ENCODE measurements around the gene C1QTNF6.
"Not testable (repeated sequence)": the region's sequence is repeated elsewhere in the genome, so short reads cannot be mapped to it uniquely, and the experiment has no call there.

The C1QTNF6 gene

GRCh38 chr22:37175414-37176281, 12.4 kb downstream of the C1QTNF6 start:
- no peak for DNase-seq

- DNase-seq = no peak
These were observed 13.1 kb downstream of the C1QTNF6 start for GRCh38 chr22:37174964-37175363.

GRCh38 chr22:37173709-37174108, 14.3 kb downstream of the C1QTNF6 start:
- no peak for DNase-seq

DNA sequence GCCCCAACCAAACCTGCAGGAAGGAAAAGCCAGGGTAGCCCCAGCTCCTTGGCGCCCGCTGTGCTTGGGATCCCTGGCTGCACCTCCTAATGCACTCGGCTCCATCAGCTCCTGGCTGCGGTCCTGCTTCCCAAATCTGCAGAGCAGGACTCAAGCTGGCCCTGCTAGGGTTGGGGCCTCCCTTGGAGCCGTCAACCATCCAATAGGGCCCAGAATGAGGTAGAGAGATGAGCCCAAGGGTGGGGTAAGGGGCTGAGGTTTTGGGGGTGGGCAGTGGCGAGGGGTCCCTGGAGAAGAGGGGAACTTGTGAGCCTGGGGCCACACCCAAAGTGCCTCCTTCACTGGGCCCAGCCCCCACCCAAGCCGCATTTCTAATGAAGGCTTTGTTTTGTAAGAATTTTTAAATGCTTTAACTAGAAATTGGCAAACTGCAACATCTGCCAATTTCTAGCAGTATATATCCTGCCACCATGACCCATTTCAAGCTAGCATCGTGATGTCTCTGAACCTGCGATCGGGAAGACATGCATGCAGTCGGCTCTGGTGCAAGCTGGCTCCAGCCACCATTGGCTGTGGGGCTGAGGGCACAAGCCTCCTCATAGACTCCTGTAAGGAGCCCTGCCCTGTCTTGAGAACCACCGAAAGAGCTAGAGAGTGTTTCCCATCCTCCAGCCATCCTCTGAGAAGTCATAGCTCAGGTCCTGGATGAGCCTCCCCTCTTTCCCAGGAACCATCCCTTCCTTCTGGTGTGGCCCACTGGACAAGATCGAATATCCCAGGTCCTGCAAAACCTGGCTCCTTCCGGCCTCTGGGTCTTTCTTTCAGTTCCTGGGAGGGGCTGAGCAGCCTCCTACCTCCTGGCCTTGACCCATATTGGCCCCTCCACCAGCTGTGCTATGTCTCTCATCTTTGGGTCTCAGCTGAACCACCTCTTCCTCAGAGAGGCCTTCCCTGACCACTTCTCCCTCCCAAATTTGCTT, 15.5 kb downstream of the C1QTNF6 start:
- DNase-seq = no peak

DNA sequence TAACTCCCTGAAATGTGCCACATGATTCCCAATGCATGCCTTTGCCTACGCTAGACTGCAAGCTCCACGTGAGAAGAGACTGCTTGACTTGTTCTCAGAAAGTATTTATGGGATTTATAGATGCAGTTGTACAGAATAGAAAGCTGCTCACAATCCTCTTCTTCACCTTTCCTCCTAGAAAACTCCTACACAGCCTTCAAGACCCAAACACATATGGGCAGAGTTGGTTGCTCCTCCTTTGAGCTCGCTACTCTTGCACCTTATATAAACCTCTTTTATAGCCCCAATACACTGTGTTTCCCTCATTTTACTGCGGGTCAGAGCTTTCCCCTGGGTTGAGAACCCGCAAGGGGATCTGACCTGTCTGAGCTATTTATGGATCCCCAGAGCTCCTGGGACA, 16.4 kb downstream of the C1QTNF6 start:
- no peak for DNase-seq

GRCh38 chr22:37170689-37171405, 17.2 kb downstream of the C1QTNF6 start:
- not testable (repeated sequence) for DNase-seq

DNA sequence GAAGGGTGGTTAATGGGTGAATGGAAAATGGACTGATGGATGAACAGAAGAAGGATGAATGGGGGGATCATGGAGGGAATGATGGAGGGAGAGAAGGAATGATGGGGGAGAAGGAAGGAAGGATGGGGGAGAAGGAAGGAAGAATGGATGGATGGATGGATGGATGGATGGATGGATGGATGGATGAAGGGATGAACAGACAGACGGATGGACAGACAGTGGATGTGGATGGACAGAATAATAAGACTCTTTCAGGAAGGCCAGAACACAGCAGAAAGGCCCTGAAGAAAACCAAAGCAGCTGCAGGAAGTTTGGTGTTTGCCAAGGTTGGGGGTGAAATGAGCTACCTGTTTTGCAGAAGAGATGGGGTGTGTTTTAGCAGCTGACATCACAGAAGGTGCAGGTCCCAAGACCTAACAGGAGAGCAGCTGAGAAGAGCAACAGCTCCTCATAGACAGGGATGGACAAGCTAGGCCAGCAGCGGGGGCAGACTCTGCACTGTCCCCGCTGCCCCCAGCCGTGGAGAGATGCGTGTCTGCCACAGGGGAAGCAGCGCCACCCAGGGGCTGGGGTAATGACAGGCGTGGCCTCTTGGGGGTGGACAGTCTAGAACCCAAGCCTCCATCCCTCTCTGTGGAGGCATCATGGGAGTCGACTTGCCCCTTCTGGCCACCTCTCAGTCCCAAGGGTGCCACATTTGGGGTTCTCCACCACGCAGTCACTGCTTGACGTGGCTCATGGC, 17.9 kb downstream of the C1QTNF6 start:
- no peak for DNase-seq

- no peak for DNase-seq
These were observed 18.6 kb downstream of the C1QTNF6 start for GRCh38 chr22:37169406-37169805.

- no peak for DNase-seq
These were observed 19.9 kb downstream of the C1QTNF6 start for GRCh38 chr22:37167981-37168647.

DNA sequence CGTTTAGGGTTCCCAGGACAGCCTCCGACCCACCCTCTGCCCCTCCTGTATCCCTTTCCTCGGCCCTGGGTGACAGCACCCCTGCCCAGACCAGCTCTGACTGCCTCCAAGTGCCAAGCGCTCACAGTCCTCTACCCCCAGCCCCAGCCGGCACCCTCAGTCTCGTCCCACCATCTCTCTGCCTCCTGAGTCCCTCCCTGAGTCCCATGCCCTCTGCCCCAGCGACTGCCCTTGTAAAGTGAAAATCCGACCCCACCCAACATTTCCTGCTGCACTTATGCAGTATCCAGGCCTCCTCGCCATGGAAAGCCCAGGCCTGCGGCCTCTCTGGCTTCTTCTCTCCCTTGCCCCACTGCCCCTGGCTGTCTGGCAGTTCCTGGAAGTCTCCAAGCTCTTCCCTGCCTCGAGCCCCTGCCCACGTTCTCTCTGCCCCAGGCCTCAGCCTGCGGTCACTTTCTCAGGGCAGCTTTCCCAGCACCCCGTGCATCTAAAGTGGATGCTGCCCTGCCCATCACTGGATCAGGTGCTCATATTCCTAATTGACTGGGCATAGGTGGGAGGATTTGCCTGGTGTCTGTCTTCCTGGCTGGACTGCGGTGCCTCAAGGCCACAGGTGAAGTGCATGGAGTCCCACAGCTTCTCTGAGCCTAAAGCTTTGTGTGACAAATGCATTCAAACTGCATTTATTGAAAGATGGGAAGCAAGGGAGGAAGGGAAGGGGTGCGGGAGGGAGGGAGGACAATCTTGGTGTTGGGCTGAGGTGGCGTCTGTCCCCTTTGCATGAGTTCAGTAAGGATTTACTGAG, 20.7 kb downstream of the C1QTNF6 start:
- DNase-seq = no peak

- DNase-seq = peak; percentile 38 to 69
These were observed 21.4 kb downstream of the C1QTNF6 start for GRCh38 chr22:37166675-37167066.

- DNase-seq = no peak
These were observed 21.9 kb downstream of the C1QTNF6 start for GRCh38 chr22:37165940-37166674.

DNA sequence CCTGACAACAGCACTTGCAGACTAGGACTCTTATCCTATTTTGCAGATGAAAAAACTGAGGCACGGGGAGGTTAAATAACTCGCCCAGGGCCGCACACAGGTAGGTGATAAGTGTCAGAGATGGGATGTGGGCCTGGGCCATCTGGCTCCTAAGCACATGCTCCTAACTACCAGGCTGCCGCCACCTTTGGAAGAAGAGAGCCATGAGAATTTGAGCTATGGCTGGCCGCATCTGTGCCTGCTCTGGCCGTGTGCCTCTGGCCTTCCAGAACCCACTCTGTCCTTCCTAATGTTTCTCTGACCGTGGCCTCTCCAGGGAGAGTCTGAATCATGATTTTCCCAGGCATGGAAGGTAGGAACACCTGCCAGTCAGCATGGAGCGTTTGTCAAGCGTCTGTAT, 23.0 kb downstream of the C1QTNF6 start:
- DNase-seq = no peak

- no peak for DNase-seq
These were observed 23.6 kb downstream of the C1QTNF6 start for GRCh38 chr22:37164505-37164887.

DNA sequence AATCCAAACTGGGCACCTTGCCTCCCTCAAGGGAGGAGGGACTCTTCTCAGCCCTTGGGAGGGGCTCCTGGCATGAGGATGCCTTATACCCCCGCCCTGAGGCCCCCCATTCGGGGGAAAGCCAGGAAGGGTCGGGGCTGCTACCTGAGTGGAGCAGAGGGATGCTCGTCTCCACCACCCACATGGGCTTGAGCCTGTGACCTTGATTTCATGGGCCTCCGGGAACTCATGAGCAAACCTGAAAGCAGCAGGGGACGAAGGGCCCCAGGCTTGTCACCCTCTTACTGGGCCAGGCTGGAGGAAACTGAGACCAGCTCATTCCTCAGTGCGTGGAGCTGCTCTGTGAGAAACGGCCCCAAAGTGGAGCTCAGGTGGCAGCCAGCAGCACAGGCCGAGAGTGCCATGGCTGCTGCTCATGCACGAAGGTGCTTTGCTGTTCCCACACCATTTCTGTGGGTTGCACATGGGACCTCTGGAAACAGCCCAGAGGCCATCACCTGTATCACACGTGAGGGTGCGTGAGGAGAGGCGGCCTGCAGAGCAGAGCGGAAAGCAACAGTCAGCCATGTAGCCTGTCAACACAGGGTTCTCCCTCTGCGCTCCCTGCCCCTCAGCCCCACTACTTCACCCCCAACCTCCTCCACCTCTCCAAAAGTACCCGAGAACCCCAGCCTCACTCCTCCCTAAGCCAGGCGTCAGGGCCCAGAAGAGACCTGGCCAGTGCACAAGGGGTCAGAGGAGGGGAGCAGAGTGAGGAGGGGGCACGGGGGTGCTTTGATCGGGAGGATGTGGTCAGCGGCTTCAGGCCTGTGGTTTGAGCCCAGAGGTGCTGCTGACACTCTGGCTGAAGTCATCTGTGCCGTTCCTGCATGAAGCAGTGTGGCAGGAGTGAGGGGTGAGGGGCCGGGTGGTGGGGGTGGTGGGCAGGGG, 24.2 kb downstream of the C1QTNF6 start:
- no peak for DNase-seq

DNA sequence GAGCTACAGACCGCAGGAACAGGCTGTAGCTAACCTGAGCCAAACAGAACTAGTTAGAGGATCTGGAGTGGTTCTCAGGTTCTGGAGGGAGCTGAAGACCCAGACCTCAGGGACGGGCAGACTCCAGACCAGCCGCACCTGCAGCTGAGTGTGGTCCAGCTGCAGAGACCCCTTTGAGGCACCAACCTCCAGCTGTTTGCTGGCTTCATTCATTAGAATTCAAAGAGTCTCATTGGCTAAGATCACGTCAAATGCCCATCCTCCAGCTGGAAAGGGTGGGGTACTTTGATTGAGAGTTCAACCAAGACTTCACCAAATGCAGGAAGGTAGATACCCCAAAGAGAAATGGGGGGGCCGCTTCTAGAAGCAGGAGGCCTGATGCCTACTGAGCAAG, 25.0 kb downstream of the C1QTNF6 start:
- DNase-seq = no peak

GRCh38 chr22:37162221-37163095, 25.6 kb downstream of the C1QTNF6 start:
- DNase-seq = no peak

GRCh38 chr22:37161443-37161842, 26.6 kb downstream of the C1QTNF6 start:
- peak in 1 of 2 experiments; percentile 19 for DNase-seq
